Measurements from ENCODE around the gene PDE6D.

PDE6D gene

GRCh38 chr2:231780909-231781797 is at the start of gene PDE6D (continued):
- TF ChIP-seq KLF17 (tag by site-specific recombination; IDR thresholded peaks at IDR 0.05) (0 out of 2 replicates have a peak, but pooled peaks have one; percentile 26), ZNF335 (tag by site-specific recombination; conservative IDR thresholded peaks at IDR 0.05) (peak; percentile 99), ZBTB20 (tag by site-specific recombination; IDR thresholded peaks at IDR 0.05) (peak; percentile 57; the same call in 1 of the 2 replicates), PATZ1 (tag by site-specific recombination; IDR thresholded peaks at IDR 0.05) (peak; percentile 93), ZNF324 (tag by site-specific recombination; IDR thresholded peaks at IDR 0.05) (0 out of 2 replicates have a peak, but pooled peaks have one; percentile 46), ZNF341 (tag by site-specific recombination; IDR thresholded peaks at IDR 0.05; ENCODE audit: low read depth) (peak; percentile 97), WT1 (tag by site-specific recombination; IDR thresholded peaks at IDR 0.05) (peak; percentile 16; the same call in 1 of the 2 replicates), ZNF350 (tag by site-specific recombination; IDR thresholded peaks at IDR 0.05) (no peak), ZNF585B (tag by site-specific recombination; IDR thresholded peaks at IDR 0.05) (no peak), REST (tag by site-specific recombination; IDR thresholded peaks at IDR 0.05) (no peak), HOXD13 (CRISPR knock-in tag; IDR thresholded peaks at IDR 0.05; ENCODE audit: borderline replicate concordance) (no peak), ZNF76 (tag by site-specific recombination; IDR thresholded peaks at IDR 0.05; ENCODE audit: borderline replicate concordance, low read depth) (peak; percentile 99), EGR2 (tag by site-specific recombination; IDR thresholded peaks at IDR 0.05; ENCODE audit: low read depth) (0 out of 2 replicates have a peak, but pooled peaks have one; percentile 23), ZNF544 (tag by site-specific recombination; IDR thresholded peaks at IDR 0.05) (no peak), SP2 (tag by site-specific recombination; IDR thresholded peaks at IDR 0.05) (peak; percentile 95), ZBTB17 (tag by site-specific recombination; IDR thresholded peaks at IDR 0.05) (peak; percentile 95), ZNF354C (tag by site-specific recombination; IDR thresholded peaks at IDR 0.05; ENCODE audit: borderline replicate concordance, low read depth) (no peak), ZBTB48 (tag by site-specific recombination; IDR thresholded peaks at IDR 0.05) (peak; percentile 98), GLIS1 (tag by site-specific recombination; IDR thresholded peaks at IDR 0.05) (peak; percentile 78), ZNF366 (tag by site-specific recombination; conservative IDR thresholded peaks at IDR 0.05) (0 out of 2 replicates have a peak, but pooled peaks have one; percentile 20), PRDM10 (tag by site-specific recombination; IDR thresholded peaks at IDR 0.05) (peak; percentile 91), ZFP69B (tag by site-specific recombination; IDR thresholded peaks at IDR 0.05) (peak; percentile 99), OSR2 (tag by site-specific recombination; IDR thresholded peaks at IDR 0.05) (0 out of 2 replicates have a peak, but pooled peaks have one; percentile 35), ZNF670 (tag by site-specific recombination; IDR thresholded peaks at IDR 0.05; ENCODE audit: low read depth) (no peak), BCL11B (tag by site-specific recombination; IDR thresholded peaks at IDR 0.05; ENCODE audit: low read depth) (no peak), ZFP3 (tag by site-specific recombination; IDR thresholded peaks at IDR 0.05; ENCODE audit: low read depth) (no peak), ZSCAN30 (tag by site-specific recombination; IDR thresholded peaks at IDR 0.05) (no peak)

Data from HEK293 (cell line).